HCT116 (cell line): ENCODE results near the gene EEF1E1.

Source experiments
- CEBPB ChIP-seq: IDR thresholded peaks from 2 replicates; pipeline ENCODE4 v1.6.1; 2012; ENCODE audit warnings: low read depth
- CTCF ChIP-seq, 3 experiments: fragments of 200-600 bp in 1 of 3; sonication (generic) in 1 of 3; IDR thresholded peaks in 2 of 3; conservative IDR thresholded peaks in 1 of 3; 2 replicates each; pipeline ENCODE4 v1.5.1; 2012 to 2017; ENCODE audit warnings: low read depth in 2 of 3, low read length in 2 of 3, antibody characterized with exemption in 1 of 3, borderline replicate concordance in 1 of 3, control low read depth in 1 of 3, mild to moderate bottlenecking in 1 of 3, mixed read lengths in 1 of 3, mixed run types in 1 of 3, moderate library complexity in 1 of 3; ENCODE audit not compliant: insufficient read depth in 1 of 3
- EGR1 ChIP-seq: IDR thresholded peaks from 2 replicates; pipeline ENCODE4 v1.6.1; 2012; ENCODE audit warnings: low read depth
- ELF1 ChIP-seq: IDR thresholded peaks from 2 replicates; pipeline ENCODE4 v1.6.1; 2012; ENCODE audit warnings: low read depth, borderline replicate concordance
- EZH2 ChIP-seq: fragments of 200-600 bp; sonication (generic); IDR thresholded peaks from 2 replicates; pipeline ENCODE4 v1.6.1; 2017; ENCODE audit warnings: antibody characterized with exemption, mixed run types
- POLR2A ChIP-seq: IDR thresholded peaks from 2 replicates; pipeline ENCODE4 v1.7.0; 2011; ENCODE audit warnings: borderline replicate concordance; ENCODE audit not compliant: insufficient read depth, insufficient read length; ENCODE audit errors: extremely low read depth
- POLR2AphosphoS5 ChIP-seq: IDR thresholded peaks from 2 replicates; pipeline ENCODE4 v1.6.1; 2011; ENCODE audit warnings: mild to moderate bottlenecking, low read depth, low read length, moderate library complexity
- RAD21 ChIP-seq: IDR thresholded peaks from 2 replicates; pipeline ENCODE4 v1.6.1; 2012; ENCODE audit warnings: low read depth, mild to moderate bottlenecking
- SIN3A ChIP-seq: IDR thresholded peaks from 2 replicates; pipeline ENCODE4 v1.6.1; 2012; ENCODE audit warnings: low read depth
- TCF7L2 ChIP-seq: IDR thresholded peaks from 2 replicates; pipeline ENCODE4 v1.7.0; 2011; ENCODE audit warnings: borderline replicate concordance, inconsistent platforms; ENCODE audit not compliant: insufficient read depth, insufficient read length; ENCODE audit errors: extremely low read depth
- YY1 ChIP-seq: IDR thresholded peaks from 2 replicates; pipeline ENCODE4 v1.6.1; 2011; ENCODE audit warnings: low read length, low read depth, moderate library complexity, mild to moderate bottlenecking; ENCODE audit not compliant: insufficient replicate concordance; ENCODE audit errors: extremely low read depth
- TF ChIP-seq, protein P1 (sequence below): IDR thresholded peaks from 2 replicates; pipeline ENCODE4 v1.6.1; 2012; ENCODE audit warnings: low read depth
- TF ChIP-seq, protein P2 (sequence below): IDR thresholded peaks from 2 replicates; pipeline ENCODE4 v1.6.1; 2012
- TF ChIP-seq, protein P3 (sequence below): IDR thresholded peaks from 2 replicates; pipeline ENCODE4 v1.6.1; 2011; ENCODE audit warnings: mild to moderate bottlenecking, low read length, moderate library complexity; ENCODE audit not compliant: insufficient replicate concordance; ENCODE audit errors: extremely low read depth

GRCh38 chr6:8139451-8139850 lies 37.1 kb upstream of the EEF1E1 start:
- TF ChIP-seq, protein P1, sequence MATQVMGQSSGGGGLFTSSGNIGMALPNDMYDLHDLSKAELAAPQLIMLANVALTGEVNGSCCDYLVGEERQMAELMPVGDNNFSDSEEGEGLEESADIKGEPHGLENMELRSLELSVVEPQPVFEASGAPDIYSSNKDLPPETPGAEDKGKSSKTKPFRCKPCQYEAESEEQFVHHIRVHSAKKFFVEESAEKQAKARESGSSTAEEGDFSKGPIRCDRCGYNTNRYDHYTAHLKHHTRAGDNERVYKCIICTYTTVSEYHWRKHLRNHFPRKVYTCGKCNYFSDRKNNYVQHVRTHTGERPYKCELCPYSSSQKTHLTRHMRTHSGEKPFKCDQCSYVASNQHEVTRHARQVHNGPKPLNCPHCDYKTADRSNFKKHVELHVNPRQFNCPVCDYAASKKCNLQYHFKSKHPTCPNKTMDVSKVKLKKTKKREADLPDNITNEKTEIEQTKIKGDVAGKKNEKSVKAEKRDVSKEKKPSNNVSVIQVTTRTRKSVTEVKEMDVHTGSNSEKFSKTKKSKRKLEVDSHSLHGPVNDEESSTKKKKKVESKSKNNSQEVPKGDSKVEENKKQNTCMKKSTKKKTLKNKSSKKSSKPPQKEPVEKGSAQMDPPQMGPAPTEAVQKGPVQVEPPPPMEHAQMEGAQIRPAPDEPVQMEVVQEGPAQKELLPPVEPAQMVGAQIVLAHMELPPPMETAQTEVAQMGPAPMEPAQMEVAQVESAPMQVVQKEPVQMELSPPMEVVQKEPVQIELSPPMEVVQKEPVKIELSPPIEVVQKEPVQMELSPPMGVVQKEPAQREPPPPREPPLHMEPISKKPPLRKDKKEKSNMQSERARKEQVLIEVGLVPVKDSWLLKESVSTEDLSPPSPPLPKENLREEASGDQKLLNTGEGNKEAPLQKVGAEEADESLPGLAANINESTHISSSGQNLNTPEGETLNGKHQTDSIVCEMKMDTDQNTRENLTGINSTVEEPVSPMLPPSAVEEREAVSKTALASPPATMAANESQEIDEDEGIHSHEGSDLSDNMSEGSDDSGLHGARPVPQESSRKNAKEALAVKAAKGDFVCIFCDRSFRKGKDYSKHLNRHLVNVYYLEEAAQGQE = no peak
- TF ChIP-seq CTCF (IDR thresholded peaks at IDR 0.05 in 2 of 3, conservative IDR thresholded peaks at IDR 0.05 in 1 of 3; ENCODE audit: borderline replicate concordance in 1 of 3, insufficient read depth in 1 of 3, low read depth in 2 of 3, low read length in 2 of 3) (no peak), TCF7L2 (no peak), POLR2AphosphoS5 (no peak), EGR1 (no peak), EZH2 (no peak), ELF1 (no peak), CEBPB (no peak), YY1 (no peak), POLR2A (no peak), SIN3A (no peak), RAD21 (no peak)
- TF ChIP-seq, protein P2, sequence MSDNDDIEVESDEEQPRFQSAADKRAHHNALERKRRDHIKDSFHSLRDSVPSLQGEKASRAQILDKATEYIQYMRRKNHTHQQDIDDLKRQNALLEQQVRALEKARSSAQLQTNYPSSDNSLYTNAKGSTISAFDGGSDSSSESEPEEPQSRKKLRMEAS = no peak
- TF ChIP-seq, protein P3, sequence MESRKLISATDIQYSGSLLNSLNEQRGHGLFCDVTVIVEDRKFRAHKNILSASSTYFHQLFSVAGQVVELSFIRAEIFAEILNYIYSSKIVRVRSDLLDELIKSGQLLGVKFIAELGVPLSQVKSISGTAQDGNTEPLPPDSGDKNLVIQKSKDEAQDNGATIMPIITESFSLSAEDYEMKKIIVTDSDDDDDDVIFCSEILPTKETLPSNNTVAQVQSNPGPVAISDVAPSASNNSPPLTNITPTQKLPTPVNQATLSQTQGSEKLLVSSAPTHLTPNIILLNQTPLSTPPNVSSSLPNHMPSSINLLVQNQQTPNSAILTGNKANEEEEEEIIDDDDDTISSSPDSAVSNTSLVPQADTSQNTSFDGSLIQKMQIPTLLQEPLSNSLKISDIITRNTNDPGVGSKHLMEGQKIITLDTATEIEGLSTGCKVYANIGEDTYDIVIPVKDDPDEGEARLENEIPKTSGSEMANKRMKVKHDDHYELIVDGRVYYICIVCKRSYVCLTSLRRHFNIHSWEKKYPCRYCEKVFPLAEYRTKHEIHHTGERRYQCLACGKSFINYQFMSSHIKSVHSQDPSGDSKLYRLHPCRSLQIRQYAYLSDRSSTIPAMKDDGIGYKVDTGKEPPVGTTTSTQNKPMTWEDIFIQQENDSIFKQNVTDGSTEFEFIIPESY = no peak
